Neural progenitor cell (in vitro differentiated cells): ENCODE results near the gene RABGGTA. TPM values are rescaled to one million over a fixed set of nuclear protein-coding genes. Genes with fewer than 3 reads are reported as not detected.

Source experiments
- DNase-seq: peaks from one replicate; pipeline ENCODE4 v3.0.0-alpha.2; 2016; ENCODE audit warnings: low spot score
- H2AFZ ChIP-seq: fragments of 200-600 bp; sonication (generic); replicated peaks from 2 replicates; pipeline ENCODE4 v1.6.1; 2016; ENCODE audit warnings: antibody characterized with exemption
- H3F3A ChIP-seq: fragments of 200-600 bp; sonication (generic); 2 replicates; pipeline ENCODE4 v1.6.1; 2016; ENCODE audit warnings: antibody characterized with exemption, low read depth
- H3K27ac ChIP-seq: fragments of 200-600 bp; sonication (generic); 2 replicates; pipeline ENCODE4 v1.5.1; 2016; ENCODE audit warnings: mild to moderate bottlenecking
- H3K27me3 ChIP-seq: fragments of 200-600 bp; sonication (generic); 2 replicates; pipeline ENCODE4 v1.6.1; 2016; ENCODE audit warnings: mild to moderate bottlenecking, moderate library complexity
- H3K36me3 ChIP-seq: fragments of 200-600 bp; sonication (generic); 2 replicates; pipeline ENCODE4 v1.5.1; 2016
- H3K4me1 ChIP-seq: fragments of 200-600 bp; sonication (generic); 2 replicates; pipeline ENCODE4 v1.6.1; 2016; ENCODE audit warnings: mixed run types
- H3K4me2 ChIP-seq: fragments of 200-600 bp; sonication (generic); 2 replicates; pipeline ENCODE4 v1.6.1; 2016
- H3K4me3 ChIP-seq: fragments of 200-600 bp; sonication (generic); 2 replicates; pipeline ENCODE4 v1.5.1; 2016
- H3K79me2 ChIP-seq: fragments of 200-600 bp; sonication (generic); 2 replicates; pipeline ENCODE4 v1.6.1; 2016; ENCODE audit warnings: low read depth
- H3K9ac ChIP-seq: fragments of 200-600 bp; sonication (generic); 2 replicates; pipeline ENCODE4 v1.6.1; 2016
- H3K9me3 ChIP-seq: fragments of 200-600 bp; sonication (generic); 2 replicates; pipeline ENCODE4 v1.5.1; 2016; ENCODE audit warnings: low read depth
- H4K20me1 ChIP-seq: fragments of 200-600 bp; sonication (generic); 2 replicates; pipeline ENCODE4 v1.6.1; 2016; ENCODE audit warnings: low read depth
- H3K27ac Mint-ChIP-seq: 3 replicates; pipeline ENCODE4 v1.8.0; 2021; ENCODE audit warnings: mixed read lengths
- H3K27me3 Mint-ChIP-seq: 2 replicates; pipeline ENCODE4 v1.8.0; 2022; ENCODE audit warnings: low read depth, mild to moderate bottlenecking, inconsistent platforms, moderate library complexity, mixed read lengths; ENCODE audit not compliant: insufficient read depth
- H3K36me3 Mint-ChIP-seq: 3 replicates; pipeline ENCODE4 v1.8.0; 2021; ENCODE audit warnings: mixed read lengths
- H3K4me1 Mint-ChIP-seq: 3 replicates; pipeline ENCODE4 v1.8.0; 2021; ENCODE audit warnings: mixed read lengths
- H3K4me3 Mint-ChIP-seq: 3 replicates; pipeline ENCODE4 v1.8.0; 2021; ENCODE audit warnings: mild to moderate bottlenecking, moderate library complexity, mixed read lengths
- H3K9me3 Mint-ChIP-seq: 3 replicates; pipeline ENCODE4 v1.8.0; 2020; ENCODE audit warnings: mixed read lengths
- CTCF ChIP-seq: fragments of 200-600 bp; sonication (generic); IDR thresholded peaks from 2 replicates; pipeline ENCODE4 v1.5.1; 2017; ENCODE audit warnings: antibody characterized with exemption, mild to moderate bottlenecking
- EZH2 ChIP-seq: fragments of 200-600 bp; sonication (generic); IDR thresholded peaks from 2 replicates; pipeline ENCODE4 v1.6.1; 2017; ENCODE audit warnings: antibody characterized with exemption, mild to moderate bottlenecking, moderate library complexity
- EZH2phosphoT487 ChIP-seq: fragments of 200-600 bp; sonication (generic); IDR thresholded peaks from 2 replicates; pipeline ENCODE4 v1.6.1; 2017; ENCODE audit warnings: antibody characterized with exemption
- total RNA-seq: library from RNA; depleted of rRNA; stranded (reverse); fragments of >200 nt; gene quantifications from 2 replicates; pipeline ENCODE4 v1.2.3, GENCODE V29; 2015; ENCODE audit warnings: low replicate concordance

Gene RABGGTA
- total RNA-seq, 1 donor from 2014 or later, result 7.1 TPM

GRCh38 chr14:24310646-24311604, 39.5 kb upstream of the RABGGTA start, which contains the start of gene LTB4R:
TSS of gene LTB4R (plus strand) at chr14:24311502. CDS start at chr14:24315652, 4,150 bp downstream.
- H3K9me3 Mint-ChIP-seq, result no peaks in the 10 kb centered on the region
- Histone ChIP-seq H3K9me3 (no peaks in the 10 kb centered on the region), H3F3A (no peaks in the 10 kb centered on the region), H3K9ac (no peak within 1 kb of the TSS), H3K4me3 (no peak within 1 kb of the TSS), H4K20me1 (no peaks in the 10 kb centered on the region), H2AFZ (no peak within 1 kb of the TSS), H3K4me1 (no peaks in the 10 kb centered on the region), H3K36me3 (no peaks in the 10 kb centered on the region), H3K27me3 (no peaks in the 10 kb centered on the region), H3K4me2 (no peak within 1 kb of the TSS), H3K27ac (no peak within 1 kb of the TSS), H3K79me2 (no peaks in the 10 kb centered on the region)
- H3K27me3 Mint-ChIP-seq, result peaks cover 12% of the 10 kb centered on the region
- no peak for DNase-seq
- no peak for TF ChIP-seq EZH2phosphoT487
- TF ChIP-seq CTCF, result no peak
- no peak for TF ChIP-seq EZH2
- peaks cover 2% of the 10 kb centered on the region for H3K36me3 Mint-ChIP-seq
- peak within 1 kb of the TSS; percentile 55 for H3K4me3 Mint-ChIP-seq
- H3K27ac Mint-ChIP-seq, result no peak within 1 kb of the TSS
- H3K4me1 Mint-ChIP-seq, result peaks cover 5% of the 10 kb centered on the region

- no peak overlapping the region for H3K27ac Mint-ChIP-seq
These were observed 38.9 kb upstream of the RABGGTA start for GRCh38 chr14:24310265-24310645.

GRCh38 chr14:24309538-24310264, 38.3 kb upstream of the RABGGTA start, which contains the start of gene LTB4R2:
TSS of gene LTB4R2 (plus strand) at chr14:24310140. CDS start at chr14:24310665, 525 bp downstream.
- DNase-seq, result no peak

More at GRCh38 chr14:24310265-24310645, 38.9 kb upstream of the RABGGTA start:
- Histone ChIP-seq H3K27ac (no peak overlapping the region), H3K27me3 (no peaks in the 10 kb centered on the region), H3K36me3 (no peaks in the 10 kb centered on the region), H3K4me1 (no peaks in the 10 kb centered on the region), H3K9ac (no peak overlapping the region), H3K4me2 (no peak overlapping the region), H2AFZ (no peak overlapping the region), H3K79me2 (no peaks in the 10 kb centered on the region), H3K4me3 (no peak overlapping the region), H3K9me3 (no peaks in the 10 kb centered on the region), H4K20me1 (no peaks in the 10 kb centered on the region), H3F3A (no peaks in the 10 kb centered on the region)
- no peak for DNase-seq
- H3K4me3 Mint-ChIP-seq, result peak overlapping the region; percentile 55
- H3K27me3 Mint-ChIP-seq, result peaks cover 11% of the 10 kb centered on the region
- H3K4me1 Mint-ChIP-seq, result peaks cover 5% of the 10 kb centered on the region
- no peaks in the 10 kb centered on the region for H3K9me3 Mint-ChIP-seq
- peaks cover 3% of the 10 kb centered on the region for H3K36me3 Mint-ChIP-seq
- TF ChIP-seq CTCF (no peak), EZH2phosphoT487 (no peak), EZH2 (no peak)

More at GRCh38 chr14:24309538-24310264, 38.3 kb upstream of the RABGGTA start, which contains the start of gene LTB4R2:
- Histone ChIP-seq H3K4me1 (no peaks in the 10 kb centered on the region), H3K27ac (no peak within 1 kb of the TSS), H3K9ac (no peak within 1 kb of the TSS), H3F3A (no peaks in the 10 kb centered on the region), H3K27me3 (no peaks in the 10 kb centered on the region), H3K36me3 (no peaks in the 10 kb centered on the region), H4K20me1 (no peaks in the 10 kb centered on the region), H3K79me2 (no peaks in the 10 kb centered on the region), H3K4me2 (no peak within 1 kb of the TSS), H2AFZ (no peak within 1 kb of the TSS), H3K4me3 (no peak within 1 kb of the TSS), H3K9me3 (no peaks in the 10 kb centered on the region)
- Mint-ChIP-seq H3K4me3 (peak within 1 kb of the TSS; percentile 55), H3K27me3 (peaks cover 11% of the 10 kb centered on the region), H3K9me3 (no peaks in the 10 kb centered on the region), H3K27ac (no peak within 1 kb of the TSS), H3K4me1 (peaks cover 5% of the 10 kb centered on the region), H3K36me3 (peaks cover 8% of the 10 kb centered on the region)
- no peak for TF ChIP-seq EZH2phosphoT487
- TF ChIP-seq CTCF, result no peak
- no peak for TF ChIP-seq EZH2
